ENCODE data around the gene SLC20A1.

SLC20A1 gene

DNA sequence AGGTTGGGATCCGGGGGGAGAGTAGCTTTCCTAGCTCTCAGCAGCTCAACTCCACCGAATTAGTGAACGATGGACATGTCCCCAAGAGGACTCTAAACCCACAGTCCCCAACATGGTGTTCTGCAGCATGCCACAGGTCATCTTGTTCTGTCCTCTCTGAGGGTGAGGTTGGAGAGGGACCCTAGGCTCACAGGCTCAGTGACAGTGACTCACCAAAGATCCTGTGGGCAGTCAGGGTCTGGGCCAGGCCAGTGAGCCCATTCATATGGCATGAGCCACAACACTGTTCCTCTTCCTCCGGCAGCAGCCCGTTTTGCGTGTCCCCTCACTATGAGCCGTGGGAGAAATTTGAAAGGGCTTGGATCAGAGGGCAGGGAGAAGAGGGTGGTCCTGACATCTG, 2.8 kb upstream of the SLC20A1 start:
- no peak for DNase-seq (ENCODE audit: low spot score)
- in situ Hi-C loops (cut with MboI; ENCODE audit: low sequenced_read_pairs, unreplicated experiment) = no loop called here
- TF ChIP-seq, protein P1, sequence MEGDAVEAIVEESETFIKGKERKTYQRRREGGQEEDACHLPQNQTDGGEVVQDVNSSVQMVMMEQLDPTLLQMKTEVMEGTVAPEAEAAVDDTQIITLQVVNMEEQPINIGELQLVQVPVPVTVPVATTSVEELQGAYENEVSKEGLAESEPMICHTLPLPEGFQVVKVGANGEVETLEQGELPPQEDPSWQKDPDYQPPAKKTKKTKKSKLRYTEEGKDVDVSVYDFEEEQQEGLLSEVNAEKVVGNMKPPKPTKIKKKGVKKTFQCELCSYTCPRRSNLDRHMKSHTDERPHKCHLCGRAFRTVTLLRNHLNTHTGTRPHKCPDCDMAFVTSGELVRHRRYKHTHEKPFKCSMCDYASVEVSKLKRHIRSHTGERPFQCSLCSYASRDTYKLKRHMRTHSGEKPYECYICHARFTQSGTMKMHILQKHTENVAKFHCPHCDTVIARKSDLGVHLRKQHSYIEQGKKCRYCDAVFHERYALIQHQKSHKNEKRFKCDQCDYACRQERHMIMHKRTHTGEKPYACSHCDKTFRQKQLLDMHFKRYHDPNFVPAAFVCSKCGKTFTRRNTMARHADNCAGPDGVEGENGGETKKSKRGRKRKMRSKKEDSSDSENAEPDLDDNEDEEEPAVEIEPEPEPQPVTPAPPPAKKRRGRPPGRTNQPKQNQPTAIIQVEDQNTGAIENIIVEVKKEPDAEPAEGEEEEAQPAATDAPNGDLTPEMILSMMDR (IDR thresholded peaks at IDR 0.05; ENCODE audit: borderline replicate concordance, control extremely low read depth, extremely low read depth, insufficient read depth, missing control alignments) = no peak

GRCh38 chr2:112643488-112643887, 2.3 kb upstream of the SLC20A1 start:
- in situ Hi-C loops (cut with MboI; ENCODE audit: low sequenced_read_pairs, unreplicated experiment) = no loop called here
- no peak for DNase-seq (ENCODE audit: low spot score)
- TF ChIP-seq, protein P1 (IDR thresholded peaks at IDR 0.05; ENCODE audit: borderline replicate concordance, control extremely low read depth, extremely low read depth, insufficient read depth, missing control alignments) = no peak

GRCh38 chr2:112644155-112644932, 1.4 kb upstream of the SLC20A1 start:
- TF ChIP-seq, protein P1 (IDR thresholded peaks at IDR 0.05; ENCODE audit: borderline replicate concordance, control extremely low read depth, extremely low read depth, insufficient read depth, missing control alignments) = no peak
- no peak for DNase-seq (ENCODE audit: low spot score)
- in situ Hi-C loops (cut with MboI; ENCODE audit: low sequenced_read_pairs, unreplicated experiment) = no loop called here

GRCh38 chr2:112644933-112645309, 818 bp upstream of the SLC20A1 start:
- TF ChIP-seq, protein P1 (IDR thresholded peaks at IDR 0.05; ENCODE audit: borderline replicate concordance, control extremely low read depth, extremely low read depth, insufficient read depth, missing control alignments) = no peak
- in situ Hi-C loops (cut with MboI; ENCODE audit: low sequenced_read_pairs, unreplicated experiment) = no loop called here
- DNase-seq (ENCODE audit: low spot score) = no peak

DNA sequence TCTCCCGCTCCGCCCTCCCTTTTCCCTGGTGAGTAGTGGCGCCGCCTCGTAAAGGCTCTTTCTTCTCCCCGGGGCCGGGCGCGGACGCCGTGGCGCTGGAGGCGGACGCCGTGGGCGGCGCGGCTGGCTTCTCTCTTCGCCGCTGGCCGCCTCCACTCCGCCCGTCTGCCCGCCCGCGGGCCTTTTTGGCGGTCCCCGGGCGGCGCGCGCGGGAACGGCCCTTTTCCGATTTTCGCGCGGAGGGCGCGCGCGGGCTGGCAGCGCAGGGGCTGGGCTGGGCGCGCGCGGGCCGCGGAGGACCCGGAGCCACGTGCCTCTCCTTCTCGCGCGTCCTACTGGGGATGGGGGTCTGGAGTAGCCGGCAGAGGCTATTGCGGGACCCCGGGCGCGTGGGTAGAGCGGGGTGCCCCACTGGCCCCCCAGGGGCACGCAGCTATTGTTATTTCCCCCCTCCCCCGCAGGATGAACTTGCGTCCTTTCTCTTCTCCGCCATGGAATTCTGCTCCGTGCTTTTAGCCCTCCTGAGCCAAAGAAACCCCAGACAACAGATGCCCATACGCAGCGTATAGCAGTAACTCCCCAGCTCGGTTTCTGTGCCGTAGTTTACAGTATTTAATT, 472 bp downstream of the SLC20A1 start:
- TF ChIP-seq, protein P1 (IDR thresholded peaks at IDR 0.05; ENCODE audit: borderline replicate concordance, control extremely low read depth, extremely low read depth, insufficient read depth, missing control alignments) = no peak
- in situ Hi-C loops (cut with MboI; ENCODE audit: low sequenced_read_pairs, unreplicated experiment) = no loop called here
- DNase-seq (ENCODE audit: low spot score) = no peak

DNA sequence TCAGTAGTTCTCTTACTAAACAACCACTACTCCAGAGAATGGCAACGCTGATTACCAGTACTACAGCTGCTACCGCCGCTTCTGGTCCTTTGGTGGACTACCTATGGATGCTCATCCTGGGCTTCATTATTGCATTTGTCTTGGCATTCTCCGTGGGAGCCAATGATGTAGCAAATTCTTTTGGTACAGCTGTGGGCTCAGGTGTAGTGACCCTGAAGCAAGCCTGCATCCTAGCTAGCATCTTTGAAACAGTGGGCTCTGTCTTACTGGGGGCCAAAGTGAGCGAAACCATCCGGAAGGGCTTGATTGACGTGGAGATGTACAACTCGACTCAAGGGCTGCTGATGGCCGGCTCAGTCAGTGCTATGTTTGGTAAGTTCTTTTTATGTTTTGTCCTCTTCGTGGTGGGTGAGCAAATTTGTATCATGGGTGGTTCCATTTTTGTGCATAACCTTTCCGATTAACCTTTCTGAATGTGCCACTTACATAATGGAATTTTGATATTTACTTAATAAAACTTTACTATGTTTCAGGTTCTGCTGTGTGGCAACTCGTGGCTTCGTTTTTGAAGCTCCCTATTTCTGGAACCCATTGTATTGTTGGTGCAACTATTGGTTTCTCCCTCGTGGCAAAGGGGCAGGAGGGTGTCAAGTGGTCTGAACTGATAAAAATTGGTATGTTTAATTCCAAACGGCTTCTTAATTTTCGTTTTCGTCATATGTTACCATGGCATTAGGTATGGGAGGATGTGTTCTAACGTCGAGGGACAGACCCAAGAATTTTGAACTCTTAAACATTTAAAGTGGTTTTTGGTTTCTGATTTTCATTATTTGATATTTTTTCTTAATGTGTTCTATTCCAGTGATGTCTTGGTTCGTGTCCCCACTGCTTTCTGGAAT, 1.3 kb downstream of the SLC20A1 start:
- TF ChIP-seq, protein P1 (IDR thresholded peaks at IDR 0.05; ENCODE audit: borderline replicate concordance, control extremely low read depth, extremely low read depth, insufficient read depth, missing control alignments) = no peak
- in situ Hi-C loops (cut with MboI; ENCODE audit: low sequenced_read_pairs, unreplicated experiment) = no loop called here
- no peak for DNase-seq (ENCODE audit: low spot score)

All from GM13976 (cell line).